AG04450 (cell line): ENCODE measurements around the gene LIN37. TPM values are rescaled to one million over a fixed set of nuclear protein-coding genes. Genes with fewer than 3 reads are reported as not detected.

Source experiments
- CTCF ChIA-PET: fragments of 300-600, 350-600 bp; formaldehyde crosslinking; extraction: SDS; loops from one replicate; lab custom pipeline; 2022; ENCODE audit warnings: antibody characterized with exemption, inconsistent platforms; lab: Charles Lee
- POLR2A ChIA-PET: fragments of 350-600 bp; formaldehyde crosslinking; extraction: SDS; loops from one replicate; lab custom pipeline; 2021; ENCODE audit warnings: antibody characterized with exemption, inconsistent platforms; lab: Yijun Ruan, JAX
- DNase-seq: peaks from one replicate; pipeline ENCODE4 v3.0.0-alpha.2; 2011; ENCODE audit warnings: low read depth, low spot score
- H3K27ac ChIP-seq: one replicate; pipeline ENCODE4 v1.5.1; 2012; ENCODE audit warnings: low read depth, low read length, control low read depth
- H3K27me3 ChIP-seq: one replicate; pipeline ENCODE4 v1.6.0; 2012; ENCODE audit warnings: low read length; ENCODE audit not compliant: control insufficient read depth, insufficient read depth
- H3K4me3 ChIP-seq: 2 replicates; pipeline ENCODE4 v1.5.1; 2011; ENCODE audit warnings: mild to moderate bottlenecking, low read depth, low read length, control low read depth
- H3K9me3 ChIP-seq: 2 replicates; pipeline ENCODE4 v1.5.1; 2012; ENCODE audit warnings: low read length; ENCODE audit not compliant: control insufficient read depth, insufficient read depth
- CTCF ChIP-seq: IDR thresholded peaks from 2 replicates; pipeline ENCODE4 v1.5.1; 2011; ENCODE audit warnings: low read depth, low read length, control low read depth, inconsistent platforms
- polyA plus RNA-seq: library from polyadenylated mRNA; depleted of rRNA; stranded (reverse); fragments of >200 nt; gene quantifications from 2 replicates; pipeline ENCODE4 v1.2.3, GENCODE V29; 2011

Gene LIN37
- polyA plus RNA-seq, 1 experiment = 5.5 TPM

GRCh38 chr19:35746087-35746462 lies 2.3 kb upstream of the LIN37 start:
- Histone ChIP-seq H3K27ac (no peak overlapping the region), H3K9me3 (no peaks in the 10 kb centered on the region), H3K4me3 (peak overlapping the region; percentile 85), H3K27me3 (no peaks in the 10 kb centered on the region)
- no peak for DNase-seq
- no peak for TF ChIP-seq CTCF
- ChIA-PET POLR2A (interaction anchor here (1.3 kb wide), 1 partner anchor 11 kb away, joined by 10 read pairs; the partner anchor contains the start of genes HSPB6 and PROSER3), CTCF (interaction anchor here (1.1 kb wide), 1 partner anchor 52 kb away, joined by 4 read pairs; no protein-coding TSS in a partner anchor)

- H3K27me3 ChIP-seq = no peaks in the 10 kb centered on the region
- no peak overlapping the region for H3K27ac ChIP-seq
- ChIA-PET POLR2A (no interaction called here), CTCF (no interaction called here)
- TF ChIP-seq CTCF = no peak
- H3K9me3 ChIP-seq = no peaks in the 10 kb centered on the region
- H3K4me3 ChIP-seq = peak overlapping the region; percentile 85
- no peak for DNase-seq
Observed at GRCh38 chr19:35746531-35746930, 1.8 kb upstream of the LIN37 start.

GRCh38 chr19:35750167-35750566 lies 1.8 kb downstream of the LIN37 start:
- DNase-seq = no peak
- no peaks in the 10 kb centered on the region for H3K27me3 ChIP-seq
- TF ChIP-seq CTCF = no peak
- no peak overlapping the region for H3K4me3 ChIP-seq
- ChIA-PET CTCF (no interaction called here), POLR2A (no interaction called here)
- H3K27ac ChIP-seq = no peak overlapping the region
- H3K9me3 ChIP-seq = no peaks in the 10 kb centered on the region

GRCh38 chr19:35751839-35752745 lies 3.7 kb downstream of the LIN37 start:
- H3K27ac ChIP-seq = no peak overlapping the region
- ChIA-PET CTCF (interaction anchor here (1.2 kb wide), 1 partner anchor 68 kb away, joined by 5 read pairs; no protein-coding TSS in a partner anchor), POLR2A (interaction anchor here (0.6 kb wide), 1 partner anchor 11 kb away, joined by 3 read pairs; no protein-coding TSS in a partner anchor)
- H3K9me3 ChIP-seq = no peaks in the 10 kb centered on the region
- TF ChIP-seq CTCF = no peak
- no peak overlapping the region for H3K4me3 ChIP-seq
- H3K27me3 ChIP-seq = no peaks in the 10 kb centered on the region
- no peak for DNase-seq
